KBM-7 (cell line): ENCODE results near the gene KHDRBS1.
"Not testable (repeated sequence)": the region's sequence is repeated elsewhere in the genome, so short reads cannot be mapped to it uniquely, and the experiment has no call there.

Experiments
- DNase-seq: peaks from one replicate; pipeline ENCODE4 v3.0.0-alpha.2; 2015
- in situ Hi-C: fragments of 300-500 bp; cut with MboI; formaldehyde crosslinking; loops from 2 replicates; pipeline ENCODE4 v1.14.3; 2020; ENCODE audit warnings: low sequenced_read_pairs, low pct_unique_long_range_greater_than_20kb, mixed read lengths

The KHDRBS1 gene, protein sequence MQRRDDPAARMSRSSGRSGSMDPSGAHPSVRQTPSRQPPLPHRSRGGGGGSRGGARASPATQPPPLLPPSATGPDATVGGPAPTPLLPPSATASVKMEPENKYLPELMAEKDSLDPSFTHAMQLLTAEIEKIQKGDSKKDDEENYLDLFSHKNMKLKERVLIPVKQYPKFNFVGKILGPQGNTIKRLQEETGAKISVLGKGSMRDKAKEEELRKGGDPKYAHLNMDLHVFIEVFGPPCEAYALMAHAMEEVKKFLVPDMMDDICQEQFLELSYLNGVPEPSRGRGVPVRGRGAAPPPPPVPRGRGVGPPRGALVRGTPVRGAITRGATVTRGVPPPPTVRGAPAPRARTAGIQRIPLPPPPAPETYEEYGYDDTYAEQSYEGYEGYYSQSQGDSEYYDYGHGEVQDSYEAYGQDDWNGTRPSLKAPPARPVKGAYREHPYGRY

GRCh38 chr1:32013386-32014198 lies at the start of gene KHDRBS1:
KHDRBS1 (plus strand) TSS chr1:32013868; CDS start chr1:32013996, 128 bp downstream.
- in situ Hi-C loops = no loop called here

GRCh38 chr1:31970873-31971272 lies 42.8 kb upstream of the KHDRBS1 start:
- in situ Hi-C loops = no loop called here
- DNase-seq = no peak

More at GRCh38 chr1:32013386-32014198, at the start of gene KHDRBS1:
- peak; percentile 99 for DNase-seq

- in situ Hi-C loops = no loop called here
- DNase-seq = no peak
Observed at GRCh38 chr1:31976401-31976800, 37.3 kb upstream of the KHDRBS1 start.

- in situ Hi-C loops = no loop called here
- peak; percentile 55 for DNase-seq
Observed at GRCh38 chr1:31977385-31978131, 36.1 kb upstream of the KHDRBS1 start.

DNA sequence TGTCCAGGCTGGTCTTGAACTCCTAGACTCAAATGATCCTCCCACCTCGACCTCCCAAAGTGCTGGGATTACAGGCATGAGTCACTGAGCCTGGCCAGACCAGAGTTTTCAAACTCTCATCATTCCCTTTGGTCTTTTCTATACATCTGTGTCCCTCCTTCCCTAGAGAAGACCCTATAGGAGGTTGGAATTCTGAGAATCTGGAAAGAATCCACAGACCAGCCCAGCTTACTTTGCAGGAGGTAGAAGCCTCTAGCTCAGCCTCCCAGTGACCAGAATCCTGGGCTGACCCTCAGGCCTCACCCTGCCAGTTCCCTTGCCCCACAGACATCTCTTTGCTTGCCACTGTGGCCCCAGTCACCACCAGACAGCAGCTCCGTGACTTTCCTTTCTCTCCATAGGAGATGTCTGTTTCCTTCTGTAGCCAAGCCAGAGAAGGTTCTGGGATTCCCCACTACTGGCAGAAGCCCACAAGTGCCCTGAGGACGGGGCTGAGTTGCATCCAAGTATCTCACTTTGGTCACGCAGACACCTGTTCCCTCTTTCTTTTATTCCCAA lies 34.7 kb upstream of the KHDRBS1 start:
- no peak for DNase-seq
- in situ Hi-C loops = no loop called here

GRCh38 chr1:31980835-31981455 lies 32.7 kb upstream of the KHDRBS1 start:
- no peak for DNase-seq
- in situ Hi-C loops = no loop called here

DNA sequence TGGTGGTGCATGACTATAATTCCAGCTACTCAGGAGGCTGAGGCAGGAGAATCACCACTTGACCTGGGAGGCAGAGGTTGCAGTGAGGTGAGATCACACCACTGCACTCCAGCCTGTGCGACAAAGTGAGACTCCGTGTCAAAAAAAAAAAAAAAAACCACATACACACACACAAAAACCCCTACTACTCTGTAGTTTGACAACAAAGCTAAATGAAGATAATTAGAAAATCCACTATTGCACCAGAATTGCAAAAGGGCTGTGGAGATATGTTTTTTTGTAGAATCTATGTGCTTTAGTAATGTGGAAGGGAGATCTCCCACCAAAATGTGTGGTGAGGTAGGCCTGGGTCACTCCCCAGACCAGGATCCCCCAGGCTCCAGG lies 32.2 kb upstream of the KHDRBS1 start:
- in situ Hi-C loops = no loop called here
- no peak for DNase-seq

GRCh38 chr1:31981972-31982371 lies 31.7 kb upstream of the KHDRBS1 start:
- peak; percentile 63 for DNase-seq
- in situ Hi-C loops = no loop called here

- no peak for DNase-seq
- in situ Hi-C loops = no loop called here
Observed at GRCh38 chr1:31984419-31985347, 29.0 kb upstream of the KHDRBS1 start.

GRCh38 chr1:31985430-31985829 lies 28.2 kb upstream of the KHDRBS1 start:
- in situ Hi-C loops = no loop called here
- DNase-seq = no peak

DNA sequence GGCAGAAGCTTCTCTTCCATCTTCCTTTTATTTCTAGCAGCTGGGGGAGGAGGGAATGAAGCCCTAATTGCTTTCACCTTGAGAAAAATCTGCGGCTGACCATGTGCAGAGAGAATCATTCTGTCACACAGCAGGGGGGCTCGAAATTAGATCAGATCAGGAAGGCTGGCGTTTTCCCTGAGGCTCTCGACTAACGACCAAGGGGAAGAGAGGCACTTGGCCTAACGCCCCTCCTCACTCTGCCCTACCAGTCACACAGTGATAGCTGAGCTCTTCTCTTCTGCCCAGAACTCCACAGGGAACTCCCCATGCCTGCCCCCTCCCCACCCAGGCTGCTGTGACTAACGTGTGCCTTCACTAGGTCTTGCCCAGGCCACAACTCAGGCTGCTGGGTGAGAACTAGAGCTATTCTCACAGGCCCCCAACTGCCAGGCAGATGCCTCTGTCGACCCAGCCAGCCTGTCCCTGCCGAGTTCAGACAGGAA lies 26.5 kb upstream of the KHDRBS1 start:
- in situ Hi-C loops = no loop called here
- peak; percentile 30 for DNase-seq

- in situ Hi-C loops = no loop called here
- no peak for DNase-seq
Observed at GRCh38 chr1:31989964-31990363, 23.7 kb upstream of the KHDRBS1 start.

DNA sequence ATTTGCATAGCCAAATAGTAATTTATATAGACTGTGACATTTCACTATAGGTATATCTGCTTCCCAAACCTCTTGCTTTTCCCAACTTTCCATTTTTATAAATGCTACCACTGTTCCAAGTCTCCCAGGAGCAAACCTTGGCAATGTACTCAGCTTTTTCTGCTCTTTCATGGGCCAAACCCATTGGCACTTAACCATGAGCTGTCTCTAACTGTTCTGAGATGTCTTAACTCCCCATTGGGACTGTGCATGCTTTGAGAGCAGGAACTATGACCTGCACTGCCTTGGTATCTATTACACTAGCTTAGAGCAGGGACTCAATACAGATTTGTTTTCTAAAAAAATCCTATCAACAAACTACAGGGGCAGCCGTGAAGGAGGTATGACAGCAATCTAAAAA lies 22.5 kb upstream of the KHDRBS1 start:
- in situ Hi-C loops = no loop called here

GRCh38 chr1:31995263-31995662 lies 18.4 kb upstream of the KHDRBS1 start:
- DNase-seq = no peak
- in situ Hi-C loops = no loop called here

More for the DNA sequence above, 22.5 kb upstream of the KHDRBS1 start:
- no peak for DNase-seq

- in situ Hi-C loops, DNase-seq: not testable (repeated sequence)
Observed at GRCh38 chr1:31996121-31996520, 17.5 kb upstream of the KHDRBS1 start.

DNA sequence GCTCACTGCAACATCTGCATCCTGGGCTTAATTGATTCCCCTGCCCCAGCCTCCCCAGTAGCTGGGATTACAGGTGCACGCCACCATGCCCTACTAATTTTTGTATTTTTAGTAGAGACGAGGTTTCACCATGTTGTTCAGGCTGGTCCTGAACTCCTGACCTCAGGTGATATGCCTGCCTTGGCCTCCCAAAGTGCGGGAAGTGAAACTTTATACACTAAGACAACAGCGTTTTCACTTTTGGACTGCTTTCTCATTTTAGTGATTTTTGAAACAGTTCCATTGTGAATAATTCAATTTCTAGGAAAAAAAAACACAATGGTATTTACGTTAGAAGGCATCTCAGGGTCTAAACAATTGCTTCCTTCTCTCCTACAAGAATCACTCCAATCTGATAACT lies 11.8 kb upstream of the KHDRBS1 start:
- DNase-seq = no peak
- in situ Hi-C loops = no loop called here

DNA sequence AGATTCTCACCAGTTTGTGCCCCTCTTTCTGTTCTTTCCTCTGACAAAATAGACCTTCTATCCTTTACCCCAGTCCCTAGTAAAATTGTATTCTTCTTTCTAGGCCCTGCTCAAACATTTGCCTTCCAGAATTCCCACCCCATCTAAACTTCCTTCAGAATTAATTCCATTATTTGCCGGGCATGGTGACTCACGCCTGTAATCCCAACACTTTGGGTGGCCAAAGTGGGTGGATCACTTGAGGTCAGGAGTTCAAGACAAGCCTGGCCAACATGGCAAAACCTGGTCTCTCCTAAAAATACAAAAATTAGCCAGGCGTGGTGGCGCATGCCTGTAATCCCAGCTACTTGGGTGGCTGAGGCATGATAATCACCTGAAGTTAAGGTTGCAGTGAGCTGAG lies 11.4 kb upstream of the KHDRBS1 start:
- in situ Hi-C loops, DNase-seq: not testable (repeated sequence)

GRCh38 chr1:32005522-32005921 lies 8.1 kb upstream of the KHDRBS1 start:
- peak; percentile 43 for DNase-seq
- in situ Hi-C loops = no loop called here
